GM18868 (cell line): ENCODE results near the gene HEBP2.
A peak's percentile ranks its signal among the peaks of the same experiment; 100 is the strongest.
"Not testable (repeated sequence)": the region's sequence is repeated elsewhere in the genome, so short reads cannot be mapped to it uniquely, and the experiment has no call there.

ENCODE experiments used
- ATAC-seq: cut with Tn5 transposase; IDR thresholded peaks from one replicate; pipeline ENCODE4 v1.9.1; 2021; ENCODE audit warnings: mild to moderate bottlenecking, moderate library complexity; ENCODE audit not compliant: unreplicated experiment

Gene HEBP2, protein sequence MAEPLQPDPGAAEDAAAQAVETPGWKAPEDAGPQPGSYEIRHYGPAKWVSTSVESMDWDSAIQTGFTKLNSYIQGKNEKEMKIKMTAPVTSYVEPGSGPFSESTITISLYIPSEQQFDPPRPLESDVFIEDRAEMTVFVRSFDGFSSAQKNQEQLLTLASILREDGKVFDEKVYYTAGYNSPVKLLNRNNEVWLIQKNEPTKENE

DNA sequence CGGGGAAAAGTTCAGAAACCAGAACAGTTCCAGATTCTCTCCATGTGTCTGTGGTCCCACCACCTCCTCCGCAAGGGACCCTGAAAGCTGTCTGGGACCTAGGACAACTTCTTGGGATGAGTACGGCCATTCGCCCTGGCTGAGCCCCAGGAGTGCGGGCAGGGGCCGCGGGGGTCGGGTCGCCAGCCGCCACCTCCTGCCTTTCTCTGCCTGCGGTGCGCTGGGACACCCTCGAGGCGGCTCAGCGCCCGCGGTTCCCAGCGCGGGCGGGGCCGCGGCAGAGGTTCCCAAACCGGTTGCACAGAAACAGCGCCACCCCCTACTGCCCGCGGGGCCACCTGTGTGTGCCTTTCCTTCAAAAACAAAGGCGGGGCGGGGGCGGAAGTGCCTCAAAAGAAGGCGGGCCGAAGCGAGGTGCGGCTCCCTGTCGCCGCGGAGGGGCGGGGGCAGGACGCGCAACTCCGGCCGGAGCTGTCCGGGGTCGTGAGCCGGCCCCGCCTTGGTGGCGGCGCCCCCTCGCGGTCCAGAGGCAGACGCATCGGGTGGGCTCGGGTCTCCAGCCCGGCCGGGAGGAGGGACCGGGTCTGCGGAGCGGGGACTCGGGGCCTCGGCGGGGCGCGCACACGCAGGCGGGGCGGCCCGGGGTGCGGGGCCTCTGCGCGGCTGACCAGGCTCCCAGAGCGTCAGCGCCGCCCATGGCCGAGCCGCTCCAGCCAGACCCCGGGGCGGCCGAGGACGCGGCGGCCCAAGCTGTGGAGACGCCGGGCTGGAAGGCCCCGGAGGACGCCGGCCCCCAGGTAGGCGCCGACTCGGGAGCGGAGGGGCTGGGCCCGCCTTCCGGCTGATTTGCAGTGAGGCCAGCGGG lies at the start of gene HEBP2:
TSS of gene HEBP2 (plus strand) at position 423 of the 865 bp plus-strand sequence. CDS start at position 696, 273 bp downstream.
- peak; percentile 90 for ATAC-seq

DNA sequence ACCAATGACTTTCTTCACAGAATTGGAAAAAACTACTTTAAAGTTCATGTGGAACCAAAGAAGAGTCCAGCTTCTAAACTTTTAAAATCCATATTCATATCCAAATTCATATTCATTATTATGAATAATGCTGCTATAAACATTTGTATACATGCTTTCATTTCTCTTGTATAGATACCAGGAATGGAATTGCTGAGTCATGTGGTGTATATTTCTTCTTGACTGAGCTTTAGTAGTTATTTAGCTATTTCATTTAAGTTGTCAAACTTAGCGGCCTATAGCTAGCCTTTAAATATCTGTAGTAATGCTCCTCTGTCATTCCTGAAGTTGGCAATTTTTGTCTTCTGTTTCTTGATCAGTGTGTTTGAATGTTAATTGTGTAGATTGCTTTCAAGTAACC lies 46.1 kb upstream of the HEBP2 start:
- no peak for ATAC-seq

DNA sequence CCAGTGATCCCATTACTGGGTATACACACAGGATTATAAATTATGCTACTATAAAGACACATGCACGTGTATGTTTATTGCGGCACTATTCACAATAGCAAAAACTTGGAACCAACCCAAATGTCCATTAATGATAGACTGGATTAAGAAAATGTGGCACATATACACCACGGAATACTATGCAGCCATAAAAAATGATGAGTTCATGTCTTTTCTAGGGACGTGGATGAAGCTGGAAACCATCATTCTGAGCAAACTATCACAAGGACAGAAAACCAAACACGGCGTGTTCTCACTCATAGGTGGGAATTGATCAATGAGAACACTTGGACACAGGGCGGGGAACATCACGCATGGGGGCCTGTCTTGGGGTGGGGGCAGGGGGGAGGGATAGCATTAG lies 35.3 kb upstream of the HEBP2 start:
- ATAC-seq = not testable (repeated sequence)

DNA sequence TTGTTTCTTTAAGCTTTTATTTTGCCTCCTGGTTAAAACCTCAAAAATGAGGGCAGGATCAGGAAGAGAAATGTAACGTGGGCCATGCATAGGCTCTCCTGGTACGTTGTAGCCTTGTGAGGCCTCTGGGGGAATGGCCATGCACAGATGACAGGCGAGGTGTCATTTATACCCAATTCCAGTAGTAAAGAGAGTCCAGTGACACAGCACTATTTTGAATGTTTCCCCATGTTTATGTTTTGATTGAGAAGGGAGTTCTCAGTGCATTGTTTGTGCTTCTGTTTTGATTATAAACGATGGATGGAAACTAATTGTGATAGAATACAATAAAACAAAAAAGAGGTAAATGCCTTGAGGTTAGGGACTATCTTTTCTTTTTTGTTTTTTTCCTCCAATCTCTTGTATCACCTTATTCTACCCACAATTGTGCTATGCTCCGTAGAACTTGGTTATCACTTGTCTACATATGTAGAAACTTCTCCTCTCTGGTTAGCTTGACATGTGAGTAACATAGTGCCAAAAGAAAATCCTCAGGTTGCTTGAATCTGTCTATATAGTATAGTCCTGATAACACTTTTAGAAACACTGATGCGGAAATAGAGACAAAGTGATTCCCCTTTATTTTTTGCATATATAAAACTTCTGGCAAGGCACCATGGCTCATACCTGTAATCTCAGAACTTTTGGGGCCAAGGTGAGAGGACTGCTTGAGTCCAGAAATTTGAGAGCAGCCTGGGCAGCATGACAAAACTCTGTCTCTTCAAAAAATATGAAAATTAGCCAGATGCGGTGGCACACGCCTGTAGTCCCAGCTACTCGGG lies 33.2 kb upstream of the HEBP2 start:
- ATAC-seq = no peak

DNA sequence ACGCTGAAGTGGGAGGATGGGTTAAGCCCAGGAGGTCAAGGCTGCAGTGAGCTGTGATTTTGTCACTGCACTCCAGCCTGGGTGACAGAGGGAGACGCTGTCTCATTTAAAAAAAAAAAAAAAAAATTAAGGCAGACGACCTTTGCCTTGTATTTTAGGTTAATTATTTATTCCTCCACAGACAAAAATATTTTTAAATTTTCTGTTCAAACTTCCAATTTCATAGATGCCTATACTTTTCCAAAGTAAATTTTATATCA lies 32.6 kb upstream of the HEBP2 start:
- ATAC-seq = no peak

GRCh38 chr6:138371720-138372119 lies 32.3 kb upstream of the HEBP2 start:
- no peak for ATAC-seq

GRCh38 chr6:138372711-138373463 lies 31.1 kb upstream of the HEBP2 start:
- no peak for ATAC-seq

DNA sequence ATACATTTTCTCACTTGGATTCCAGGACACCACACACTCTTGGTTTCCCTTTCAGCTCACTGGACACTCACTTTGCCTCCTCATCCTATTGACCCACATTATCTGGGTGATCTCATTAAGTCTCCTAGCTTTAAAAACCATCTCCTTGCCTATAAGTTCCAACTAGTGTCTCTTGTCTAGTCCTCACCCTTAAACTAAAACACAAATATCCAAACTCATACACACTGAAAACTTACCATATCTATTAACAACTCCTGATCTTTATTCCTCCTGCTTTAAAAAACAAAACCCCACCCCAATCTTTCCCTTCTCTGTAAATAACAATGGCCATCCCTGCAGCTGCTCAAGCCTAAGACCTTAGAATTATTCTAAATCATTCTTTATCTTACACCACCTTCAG lies 29.8 kb upstream of the HEBP2 start:
- ATAC-seq = no peak

DNA sequence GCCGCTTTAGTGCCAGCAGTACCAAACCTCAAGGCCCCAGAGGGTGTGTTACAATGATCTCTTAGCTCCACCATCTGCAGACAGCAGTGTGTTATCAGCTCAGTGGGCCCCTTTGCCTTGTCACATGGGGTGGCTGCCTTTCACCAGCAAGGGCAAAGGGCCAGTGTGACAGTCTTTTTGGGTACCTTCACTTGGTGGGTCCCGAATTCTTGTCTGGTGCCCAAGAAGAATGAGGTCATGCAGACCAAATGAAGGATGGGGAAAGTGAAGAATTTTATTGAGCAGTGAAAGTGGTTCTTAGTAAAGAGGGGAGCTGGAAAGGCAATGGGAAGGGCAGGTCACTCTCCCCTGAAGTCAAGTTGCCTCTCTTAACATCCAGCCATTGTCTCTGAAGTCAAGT lies 29.2 kb upstream of the HEBP2 start:
- ATAC-seq = no peak

- ATAC-seq = no peak
Measured at GRCh38 chr6:138377042-138377441, 27.0 kb upstream of the HEBP2 start.

GRCh38 chr6:138377844-138378243 lies 26.2 kb upstream of the HEBP2 start, which contains the start of gene SMIM28:
Gene SMIM28 (plus strand): TSS chr6:138377905. CDS start chr6:138378073, 168 bp downstream.
- no peak for ATAC-seq

GRCh38 chr6:138378463-138378862 lies 25.6 kb upstream of the HEBP2 start:
- no peak for ATAC-seq

DNA sequence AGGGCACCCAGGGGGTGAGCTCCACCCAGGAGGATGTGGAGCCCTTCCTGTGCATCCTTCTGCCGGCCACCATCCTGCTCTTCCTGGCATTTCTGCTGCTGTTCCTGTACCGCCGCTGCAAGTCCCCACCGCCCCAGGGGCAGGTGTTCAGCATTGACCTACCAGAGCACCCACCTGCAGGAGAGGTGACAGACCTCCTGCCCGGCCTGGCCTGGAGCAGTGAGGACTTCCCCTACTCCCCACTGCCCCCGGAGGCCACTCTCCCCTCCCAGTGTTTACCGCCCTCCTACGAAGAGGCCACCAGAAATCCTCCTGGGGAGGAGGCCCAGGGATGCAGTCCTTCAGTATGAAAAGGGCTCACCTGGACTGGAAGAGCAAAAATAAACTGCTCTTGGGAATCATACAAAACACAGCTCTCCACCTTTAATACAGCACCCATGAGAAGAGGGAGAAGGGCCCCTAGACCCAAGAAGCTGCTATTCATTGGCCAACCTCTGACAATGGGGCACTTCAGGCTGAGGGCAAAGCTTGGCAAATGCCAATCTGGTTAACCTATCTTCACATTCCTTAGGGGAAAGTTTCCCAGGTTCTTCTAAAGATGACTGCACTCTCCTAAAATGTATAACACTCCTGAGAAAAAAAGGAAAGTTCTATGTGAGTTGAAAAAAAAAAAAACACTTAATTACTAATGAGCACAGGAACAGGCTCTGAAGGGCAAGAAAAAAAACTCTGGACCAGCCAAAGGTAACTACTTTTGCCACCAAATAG lies 21.3 kb upstream of the HEBP2 start:
- no peak for ATAC-seq

- ATAC-seq = no peak
Measured at GRCh38 chr6:138383776-138384175, 20.2 kb upstream of the HEBP2 start.

- ATAC-seq = no peak
Measured at GRCh38 chr6:138386897-138387296, 17.1 kb upstream of the HEBP2 start.

DNA sequence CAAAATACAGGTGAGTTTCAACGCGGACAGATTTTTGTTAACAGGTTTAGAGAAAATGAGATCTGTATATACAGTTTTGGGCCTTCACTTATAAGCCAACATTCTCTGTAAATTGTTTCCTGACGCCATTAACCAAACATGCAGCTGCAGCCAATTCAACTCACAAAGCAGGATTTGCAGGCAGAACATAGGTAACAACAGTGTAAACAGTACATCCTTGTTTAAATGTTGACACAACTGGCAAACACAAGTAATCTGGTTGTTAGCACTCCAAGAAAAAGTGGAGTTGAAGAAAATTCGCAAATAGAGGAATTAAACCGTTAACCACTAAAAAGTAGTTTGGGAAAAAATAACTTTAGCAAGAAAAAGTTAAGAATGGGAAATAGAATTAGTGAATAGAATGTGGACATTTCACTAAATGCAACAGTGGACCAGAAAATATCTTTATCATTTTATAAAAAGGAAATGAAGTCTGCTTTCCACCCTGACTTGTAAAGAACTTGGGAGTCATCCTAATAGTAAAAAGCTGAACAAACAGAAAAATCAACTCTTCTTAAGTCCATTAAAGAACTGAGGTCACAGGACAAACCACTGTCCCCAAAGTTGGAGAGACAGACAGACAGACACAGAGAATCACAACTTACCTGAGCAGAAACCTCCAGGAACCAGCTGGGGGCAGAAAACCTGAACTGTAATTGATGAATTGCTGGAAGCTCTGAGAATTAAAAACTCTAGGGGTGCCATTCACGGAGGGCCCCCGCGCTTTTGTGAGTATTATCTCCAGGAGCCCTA lies 16.2 kb upstream of the HEBP2 start:
- no peak for ATAC-seq

- no peak for ATAC-seq
Measured at GRCh38 chr6:138389551-138389950, 14.5 kb upstream of the HEBP2 start.

DNA sequence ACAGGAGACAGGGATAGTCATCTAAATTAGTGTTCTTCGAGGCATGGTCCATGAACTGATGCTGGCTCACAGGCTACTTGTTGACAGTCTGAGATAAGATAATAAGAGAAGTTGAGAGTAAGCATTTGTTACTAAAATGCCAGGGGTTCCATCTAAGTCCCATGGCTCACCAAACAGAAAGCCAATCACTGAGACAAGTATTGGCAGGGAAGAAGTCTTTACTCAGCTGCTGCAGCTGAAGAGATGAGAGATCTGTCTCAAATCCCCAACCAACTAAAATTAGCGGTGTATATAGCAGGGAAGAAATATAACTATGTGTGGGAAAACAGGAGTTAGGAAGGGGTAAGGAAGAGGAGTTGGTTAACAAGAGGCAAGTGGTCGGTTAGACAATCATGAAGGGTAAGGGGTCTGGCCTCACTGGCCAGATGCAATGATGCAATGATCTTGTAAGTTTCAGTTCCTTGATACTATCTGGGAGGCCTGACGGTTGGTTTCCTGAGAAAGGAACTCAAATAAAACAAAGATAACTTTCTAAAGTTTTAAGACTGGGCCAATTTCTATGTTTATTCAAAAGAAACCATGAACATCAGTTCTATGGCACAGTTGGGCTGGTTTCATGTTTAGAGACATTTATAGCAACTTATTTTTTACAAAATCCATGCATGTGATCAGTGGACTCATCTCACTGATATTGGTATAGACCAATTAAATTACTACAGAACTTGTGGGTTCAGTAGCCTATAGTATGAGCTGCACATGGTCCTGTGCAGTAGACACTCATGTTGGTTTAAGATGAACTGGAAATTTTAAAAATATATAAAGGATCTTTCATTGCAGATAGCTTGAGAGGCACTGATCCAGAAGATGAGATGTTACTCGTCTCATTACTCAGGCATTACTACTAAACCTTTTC lies 9.9 kb upstream of the HEBP2 start:
- peak; percentile 66 for ATAC-seq
